Endothelial cell of umbilical vein (primary cell): ENCODE measurements around the gene THSD7B. TPM values are rescaled to one million over a fixed set of nuclear protein-coding genes. Genes with fewer than 3 reads are reported as not detected.

ENCODE experiments used
- BruUV-seq: library from RNA; stranded (reverse); fragments of 400-500 nt; replicated peaks from 2 replicates; lab custom pipeline; 2021; lab: Mats Ljungman, UMichigan
- CTCF ChIA-PET: fragments of 300-600, 350-600 bp; sonication (Branson Sonifier 250); formaldehyde crosslinking; loops from one replicate; lab custom pipeline; 2021; ENCODE audit warnings: antibody characterized with exemption, inconsistent platforms; lab: Charles Lee
- POLR2A ChIA-PET: fragments of 300-600, 350-600 bp; sonication (Branson Sonifier 250); formaldehyde crosslinking; loops from one replicate; lab custom pipeline; 2021; ENCODE audit warnings: antibody characterized with exemption, inconsistent platforms; lab: Charles Lee
- DNase-seq: peaks from one replicate; pipeline ENCODE4 v3.0.0-alpha.2; 2011; ENCODE audit warnings: low read depth, low spot score
- FAIRE-seq: peaks from 2 replicates; lab custom pipeline; 2011; peaks lifted over from hg19 to GRCh38; lab: Jason Lieb, UNC
- H2AFZ ChIP-seq: 2 replicates; pipeline ENCODE4 v1.6.0; 2012; ENCODE audit warnings: low read depth, low read length, control low read depth, inconsistent platforms
- H3K27ac ChIP-seq: 2 replicates; pipeline ENCODE4 v1.5.1; 2011; ENCODE audit warnings: low read depth, mild to moderate bottlenecking, control low read depth, low read length, moderate library complexity; ENCODE audit not compliant: insufficient read depth
- H3K27me3 ChIP-seq, 2 experiments: 2 replicates each; pipeline versions ENCODE4 v1.6.0 to v1.6.1; 2011; ENCODE audit warnings: low read length in 2 of 2, mixed read lengths in 1 of 2; ENCODE audit not compliant: control insufficient read depth in 2 of 2, insufficient read depth in 2 of 2
- H3K36me3 ChIP-seq, 2 experiments: 2 replicates in 1 of 2; 3 replicates in 1 of 2; pipeline ENCODE4 v1.5.1; 2011; ENCODE audit warnings: low read length in 2 of 2, mild to moderate bottlenecking in 1 of 2, moderate library complexity in 1 of 2; ENCODE audit not compliant: control insufficient read depth in 2 of 2, insufficient read depth in 2 of 2; ENCODE audit errors: extremely low read depth in 1 of 2
- H3K4me1 ChIP-seq: 3 replicates; pipeline ENCODE4 v1.5.1; 2011; ENCODE audit warnings: mild to moderate bottlenecking, low read length; ENCODE audit not compliant: control insufficient read depth, insufficient read depth; ENCODE audit errors: extremely low read depth
- H3K4me2 ChIP-seq: 2 replicates; pipeline ENCODE4 v1.6.1; 2011; ENCODE audit warnings: low read length, control low read depth, mixed read lengths; ENCODE audit not compliant: insufficient read depth
- H3K4me3 ChIP-seq, 3 experiments: fragments of 200-600 bp in 1 of 3; sonication (generic), shearing (Covaris generic) in 1 of 3; replicated peaks in 1 of 3; 2 replicates each; pipeline ENCODE4 v1.5.1; 2011 to 2016; ENCODE audit warnings: control low read depth in 3 of 3, low read length in 3 of 3, mild to moderate bottlenecking in 2 of 3, inconsistent platforms in 1 of 3, low read depth in 1 of 3, moderate library complexity in 1 of 3; ENCODE audit not compliant: insufficient read depth in 1 of 3
- H3K79me2 ChIP-seq: 2 replicates; pipeline ENCODE4 v1.6.0; 2012; ENCODE audit warnings: low read length, inconsistent platforms; ENCODE audit not compliant: control insufficient read depth, insufficient read depth
- H3K9ac ChIP-seq: replicated peaks from 2 replicates; pipeline ENCODE3; 2011; ENCODE audit warnings: low read length, control low read depth; ENCODE audit not compliant: insufficient read depth; ENCODE audit errors: extremely low read depth
- H3K9me1 ChIP-seq: replicated peaks from 3 replicates; pipeline ENCODE4 v1.6.0; 2011; ENCODE audit warnings: mild to moderate bottlenecking, low read length; ENCODE audit not compliant: control insufficient read depth, insufficient read depth; ENCODE audit errors: extremely low read depth
- H3K9me3 ChIP-seq: replicated peaks from 2 replicates; pipeline ENCODE4 v1.5.1; 2012; ENCODE audit warnings: low read length, inconsistent platforms; ENCODE audit not compliant: control insufficient read depth, insufficient read depth
- H4K20me1 ChIP-seq: replicated peaks from 2 replicates; pipeline ENCODE3; 2011; ENCODE audit warnings: mild to moderate bottlenecking, low read length; ENCODE audit not compliant: control insufficient read depth, insufficient read depth; ENCODE audit errors: extremely low read depth
- EZH2 ChIP-seq: IDR thresholded peaks from 2 replicates; pipeline ENCODE4 v1.6.1; 2012; ENCODE audit warnings: borderline replicate concordance, low read depth, mild to moderate bottlenecking, moderate library complexity, low read length, inconsistent platforms; ENCODE audit not compliant: severe bottlenecking
- FOS ChIP-seq: IDR thresholded peaks from 2 replicates; pipeline ENCODE4 v1.6.1; 2011; ENCODE audit warnings: mild to moderate bottlenecking, low read length, moderate library complexity, borderline replicate concordance; ENCODE audit not compliant: insufficient read depth
- GATA2 ChIP-seq: IDR thresholded peaks from 2 replicates; pipeline ENCODE4 v1.7.0; 2011; ENCODE audit warnings: low read depth, mild to moderate bottlenecking, moderate library complexity, mixed read lengths, low read length; ENCODE audit not compliant: insufficient read length, insufficient read depth
- JUN ChIP-seq: IDR thresholded peaks from 2 replicates; pipeline ENCODE4 v1.6.1; 2011; ENCODE audit warnings: borderline replicate concordance, low read depth; ENCODE audit not compliant: insufficient read length, insufficient read depth
- MYC ChIP-seq: IDR thresholded peaks from one replicate; pipeline ENCODE4 v1.6.1; 2011; ENCODE audit warnings: mild to moderate bottlenecking, low read depth, low read length
- POLR2A ChIP-seq: IDR thresholded peaks from 2 replicates; pipeline ENCODE4 v1.6.1; 2012; ENCODE audit warnings: low read depth, mild to moderate bottlenecking, control low read depth, low read length
- POLR2AphosphoS5 ChIP-seq: IDR thresholded peaks from 2 replicates; pipeline ENCODE4 v1.6.1; 2012; ENCODE audit warnings: low read depth, mild to moderate bottlenecking, control low read depth, low read length, moderate library complexity; ENCODE audit not compliant: insufficient read depth
- dilution Hi-C: fragments of 300-500 bp; cut with MboI; formaldehyde crosslinking; loops from one replicate; pipeline ENCODE4 v1.15.0; 2019; ENCODE audit warnings: low sequenced_read_pairs; ENCODE audit not compliant: extremely low pct_ligation_motif_present
- intact Hi-C: fragments of 100-400 bp; cut with micrococcal nuclease; formaldehyde crosslinking; loops from one replicate; pipeline ENCODE4 v1.10.0; 2022
- polyA plus RNA-seq, 4 experiments: library from polyadenylated mRNA; depleted of rRNA in 3 of 4; stranded (reverse) in 3 of 4; unstranded in 1 of 4; fragments of >200 nt; gene quantifications; 2 replicates each; pipeline versions ENCODE4 v1.2.1 to v1.2.3, GENCODE V29; 2011 to 2012; ENCODE audit warnings: missing spikeins in 1 of 4
- total RNA-seq: library from RNA; stranded (reverse); gene quantifications from 2 replicates; pipeline ENCODE4 v1.2.3, GENCODE V29; 2021
- TF ChIP-seq, protein P1 (sequence below): IDR thresholded peaks from 2 replicates; pipeline ENCODE4 v1.6.1; 2011; ENCODE audit not compliant: insufficient read depth, insufficient read length
- TF ChIP-seq, protein P2 (sequence below), 2 donors: IDR thresholded peaks; 1 replicate in 1 of 2; 2 replicates in 1 of 2; pipeline ENCODE4 v1.5.1; 2011; ENCODE audit warnings: low read length in 2 of 2, mild to moderate bottlenecking in 2 of 2, moderate library complexity in 2 of 2, control low read depth in 1 of 2, inconsistent platforms in 1 of 2, low read depth in 1 of 2; ENCODE audit not compliant: insufficient read depth in 1 of 2; ENCODE audit errors: extremely low read depth in 1 of 2

The THSD7B gene
- total and polyA plus RNA-seq, 2 donors (not counting 3 experiments of a cell fraction or from before 2014, with no cell fraction given), result 0.04 TPM; not detected in 1

DNA sequence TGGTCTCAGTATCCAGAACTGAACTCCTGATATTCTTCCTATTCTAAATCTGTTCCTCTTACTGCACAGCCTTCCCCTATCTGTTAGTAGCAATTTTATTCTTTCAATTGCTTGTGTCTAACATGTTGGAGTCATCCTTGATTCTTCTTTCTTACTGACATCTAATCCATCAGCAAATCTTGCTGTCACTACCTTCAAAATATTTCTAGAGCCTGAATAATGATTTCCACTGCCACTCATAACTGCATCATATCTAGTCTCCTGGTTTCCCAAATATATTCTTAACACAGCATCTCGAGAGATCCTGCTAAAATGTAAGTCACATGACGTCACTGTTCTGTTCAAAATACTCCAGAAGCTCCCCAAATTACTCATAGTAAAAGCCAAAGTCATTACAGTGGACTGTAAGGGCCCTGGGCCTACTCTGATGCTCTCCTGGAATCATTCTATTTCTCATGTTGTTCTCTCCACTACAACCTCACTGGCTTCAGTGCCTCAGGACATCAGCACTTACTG, 95.2 kb downstream of the THSD7B start:
- H3K4me3 ChIP-seq, result no peak overlapping the region

More for the DNA sequence above, 95.2 kb downstream of the THSD7B start:
- no peaks in the 10 kb centered on the region for H3K79me2 ChIP-seq
- H3K27ac ChIP-seq, result no peak overlapping the region
- TF ChIP-seq MYC (no peak), POLR2A (no peak), GATA2 (no peak), JUN (no peak), EZH2 (no peak), FOS (no peak), POLR2AphosphoS5 (no peak)
- TF ChIP-seq, protein P1, sequence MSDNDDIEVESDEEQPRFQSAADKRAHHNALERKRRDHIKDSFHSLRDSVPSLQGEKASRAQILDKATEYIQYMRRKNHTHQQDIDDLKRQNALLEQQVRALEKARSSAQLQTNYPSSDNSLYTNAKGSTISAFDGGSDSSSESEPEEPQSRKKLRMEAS, result no peak
- TF ChIP-seq, protein P2, sequence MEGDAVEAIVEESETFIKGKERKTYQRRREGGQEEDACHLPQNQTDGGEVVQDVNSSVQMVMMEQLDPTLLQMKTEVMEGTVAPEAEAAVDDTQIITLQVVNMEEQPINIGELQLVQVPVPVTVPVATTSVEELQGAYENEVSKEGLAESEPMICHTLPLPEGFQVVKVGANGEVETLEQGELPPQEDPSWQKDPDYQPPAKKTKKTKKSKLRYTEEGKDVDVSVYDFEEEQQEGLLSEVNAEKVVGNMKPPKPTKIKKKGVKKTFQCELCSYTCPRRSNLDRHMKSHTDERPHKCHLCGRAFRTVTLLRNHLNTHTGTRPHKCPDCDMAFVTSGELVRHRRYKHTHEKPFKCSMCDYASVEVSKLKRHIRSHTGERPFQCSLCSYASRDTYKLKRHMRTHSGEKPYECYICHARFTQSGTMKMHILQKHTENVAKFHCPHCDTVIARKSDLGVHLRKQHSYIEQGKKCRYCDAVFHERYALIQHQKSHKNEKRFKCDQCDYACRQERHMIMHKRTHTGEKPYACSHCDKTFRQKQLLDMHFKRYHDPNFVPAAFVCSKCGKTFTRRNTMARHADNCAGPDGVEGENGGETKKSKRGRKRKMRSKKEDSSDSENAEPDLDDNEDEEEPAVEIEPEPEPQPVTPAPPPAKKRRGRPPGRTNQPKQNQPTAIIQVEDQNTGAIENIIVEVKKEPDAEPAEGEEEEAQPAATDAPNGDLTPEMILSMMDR (IDR thresholded peaks at IDR 0.05; ENCODE audit: extremely low read depth in 1 of 2, insufficient read depth in 1 of 2, low read depth in 1 of 2, low read length in 2 of 2), result no peak
- BruUV-seq, result no TSS peak
- H3K9me3 ChIP-seq, result no peaks in the 10 kb centered on the region
- CTCF ChIA-PET, result interaction anchor here (0.5 kb wide), 1 partner anchor 613 kb away, joined by 3 read pairs; no protein-coding TSS in a partner anchor
- DNase-seq (no peak), FAIRE-seq (no peak)
- POLR2A ChIA-PET, result no interaction called here
- intact Hi-C loops (loop anchor here (10.0 kb wide), 1 partner anchor 324 kb away; no protein-coding TSS in a partner anchor), dilution Hi-C loops (no loop called here)
- no peaks in the 10 kb centered on the region for H3K27me3 ChIP-seq
- no peaks in the 10 kb centered on the region for H3K9me1 ChIP-seq
- no peaks in the 10 kb centered on the region for H3K36me3 ChIP-seq
- no peak overlapping the region for H3K9ac ChIP-seq
- no peak overlapping the region for H3K4me2 ChIP-seq
- H3K4me1 ChIP-seq, result no peaks in the 10 kb centered on the region
- no peaks in the 10 kb centered on the region for H4K20me1 ChIP-seq
- H2AFZ ChIP-seq, result no peak overlapping the region
